ENCODE measurements around the gene ARID3C.

Gene ARID3C

DNA sequence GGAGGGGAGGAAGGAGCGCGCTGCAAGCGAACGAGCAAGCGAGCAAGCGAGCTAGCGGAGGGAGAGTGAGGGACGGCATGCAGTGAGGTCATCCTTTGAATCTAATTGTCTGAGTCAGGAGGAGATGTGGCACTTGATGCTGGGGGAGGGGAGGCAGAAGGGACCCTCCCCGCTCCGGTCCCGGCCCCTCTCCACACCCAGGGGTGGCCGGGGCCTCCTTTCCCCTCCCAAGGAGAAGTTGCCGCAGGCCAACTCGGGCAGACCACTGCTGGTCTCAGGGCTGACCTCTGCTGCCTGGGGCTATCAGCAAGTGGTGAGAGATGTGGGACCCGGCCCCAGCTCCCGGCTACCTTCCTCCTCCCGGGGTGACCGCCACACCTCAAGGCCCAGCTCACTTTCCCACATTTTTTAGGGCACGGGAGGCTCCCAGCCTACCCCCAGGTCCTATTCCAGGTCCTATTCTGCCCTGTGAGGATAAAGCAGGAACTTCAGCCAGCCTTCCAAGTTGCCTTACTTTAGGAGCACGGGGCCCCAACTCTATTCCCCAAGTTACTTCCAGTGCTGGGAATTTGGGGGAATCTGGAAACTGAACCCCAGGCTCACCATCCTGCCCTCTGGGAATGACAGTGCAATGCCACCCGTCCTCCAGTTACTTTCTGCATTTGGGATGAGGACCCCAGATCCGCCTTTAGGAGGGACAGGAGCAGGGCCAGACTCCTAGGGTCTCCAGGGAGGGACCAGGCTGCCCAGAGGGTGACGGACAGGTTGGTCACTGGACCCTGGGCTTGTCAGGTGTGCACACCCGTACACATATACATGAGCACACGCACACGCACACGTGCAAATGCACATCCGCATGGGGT lies 50.4 kb downstream of the ARID3C start:
- FAIRE-seq (no peak), DNase-seq (ENCODE audit: insufficient read length, low spot score) (no peak)

GRCh38 chr9:34577400-34578240 lies 51.2 kb downstream of the ARID3C start:
- DNase-seq (ENCODE audit: insufficient read length, low spot score) (no peak), FAIRE-seq (no peak)

DNA sequence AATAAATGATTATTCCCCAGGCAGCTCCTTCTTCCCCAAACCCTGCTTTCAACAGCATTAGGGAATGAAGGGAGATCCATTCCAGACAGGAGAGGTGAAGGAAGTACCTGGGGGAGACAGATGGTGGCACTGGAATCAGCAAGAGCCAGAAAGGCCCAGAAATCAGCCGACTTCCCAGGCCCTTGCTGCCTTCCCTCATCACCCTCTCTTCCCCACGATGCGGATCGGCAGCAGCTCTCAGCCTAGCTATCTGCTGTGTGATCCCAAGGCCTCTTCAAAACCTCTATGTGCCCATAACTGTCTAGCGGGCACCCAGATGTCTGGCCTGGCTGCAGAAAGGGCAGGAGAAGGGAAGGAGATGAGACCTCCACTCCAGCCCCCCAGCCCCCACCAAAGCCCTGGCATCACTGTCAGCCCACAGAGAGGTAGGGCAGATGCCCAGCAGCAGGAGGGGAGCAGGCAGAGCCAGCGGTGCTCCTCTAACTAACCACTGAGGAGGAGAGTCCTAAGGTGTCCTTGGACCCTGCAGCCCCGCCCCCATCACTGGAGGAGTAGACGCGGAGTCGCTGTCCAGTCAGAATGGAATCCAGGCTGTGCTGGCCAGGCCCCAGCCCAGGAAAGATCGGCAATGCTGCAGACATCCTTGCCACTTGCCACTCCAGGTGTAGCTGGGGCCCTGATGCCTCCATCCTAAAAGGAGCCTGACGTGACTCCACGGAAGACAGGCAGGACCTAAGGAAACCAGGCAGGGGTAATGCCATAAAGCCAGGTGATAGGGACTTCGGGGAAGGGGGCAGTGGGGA lies 52.1 kb downstream of the ARID3C start:
- DNase-seq (ENCODE audit: insufficient read length, low spot score): no peak
- FAIRE-seq: no peak

DNA sequence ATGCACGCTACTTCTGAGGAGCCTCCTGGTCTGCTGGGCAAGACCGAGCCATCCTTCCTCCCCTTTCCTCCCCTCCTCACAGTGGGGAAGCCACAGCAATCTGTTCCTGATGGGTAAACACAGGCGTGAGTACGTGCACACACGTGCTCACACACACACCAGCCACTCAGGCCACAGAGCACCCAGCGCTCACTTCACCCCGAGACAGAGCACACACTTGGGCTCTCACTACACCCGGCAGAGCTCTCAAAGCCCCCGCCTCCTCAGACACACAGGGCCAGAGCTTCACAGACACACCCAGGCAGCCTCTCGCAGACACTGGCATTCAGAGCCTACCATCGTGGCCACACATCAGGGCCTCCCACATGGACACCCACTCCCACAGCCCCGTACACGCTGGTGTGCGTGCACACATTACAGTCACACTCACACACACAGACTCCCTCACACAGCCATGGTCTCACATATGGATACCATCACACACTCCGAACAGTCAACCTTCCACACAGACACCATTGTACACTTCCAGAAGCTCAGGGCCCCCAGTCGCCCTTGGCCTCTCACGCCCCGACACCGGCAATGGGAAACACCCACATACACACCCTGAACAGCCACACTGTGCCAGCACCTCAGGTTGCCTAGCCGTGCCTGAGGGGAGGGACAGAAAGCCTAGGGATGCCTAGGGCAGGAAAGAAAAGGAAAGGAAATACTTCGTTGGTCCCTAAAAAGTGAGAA lies 52.8 kb downstream of the ARID3C start:
- DNase-seq (ENCODE audit: insufficient read length, low spot score) (no peak), FAIRE-seq (no peak)

DNA sequence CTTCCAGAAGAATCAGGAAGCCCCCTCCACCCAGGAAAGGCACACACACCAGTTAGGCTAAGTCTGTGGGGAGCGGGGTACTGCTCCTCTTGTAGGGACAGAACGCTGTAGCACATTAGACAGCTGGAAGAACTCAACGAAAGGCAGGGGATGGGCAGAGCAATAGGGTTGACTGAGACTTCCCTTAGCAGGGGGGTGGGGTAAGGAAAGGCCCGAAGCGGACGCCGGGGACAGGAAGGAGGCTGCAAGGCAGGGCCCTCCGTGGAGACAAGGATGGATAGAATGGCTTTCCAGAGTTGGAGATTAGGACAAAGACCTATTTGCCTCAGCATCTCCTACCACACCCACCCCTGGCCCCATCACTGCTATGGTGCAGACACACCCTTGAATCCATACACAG lies 53.6 kb downstream of the ARID3C start:
- DNase-seq (ENCODE audit: insufficient read length, low spot score) (no peak), FAIRE-seq (no peak)

DNA sequence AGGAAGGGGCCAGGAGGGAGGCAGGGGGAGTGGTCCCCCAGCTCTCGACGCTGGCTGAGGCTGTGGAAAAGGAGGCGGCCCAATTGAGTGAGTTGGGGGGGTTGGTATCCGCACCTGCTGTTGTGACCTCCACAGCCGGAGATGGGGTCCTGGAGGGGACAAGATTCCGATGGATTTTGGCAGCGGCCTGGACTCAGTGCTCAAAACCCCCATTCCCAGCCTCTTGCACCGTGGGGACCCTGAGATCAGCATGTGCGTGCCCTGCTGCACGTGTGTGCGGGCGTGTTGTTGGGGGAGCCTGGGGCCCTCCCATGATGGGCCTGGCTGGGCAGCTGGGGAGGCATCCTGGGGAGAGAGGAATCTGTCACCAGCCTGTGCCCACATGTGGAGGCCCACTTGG lies 54.3 kb downstream of the ARID3C start:
- no peak for DNase-seq (ENCODE audit: insufficient read length, low spot score)

GRCh38 chr9:34573599-34574325 lies 55.1 kb downstream of the ARID3C start:
- FAIRE-seq: no peak

More for the DNA sequence above, 54.3 kb downstream of the ARID3C start:
- FAIRE-seq: no peak

GRCh38 chr9:34572628-34573027 lies 56.2 kb downstream of the ARID3C start:
- FAIRE-seq: no peak
- no peak for DNase-seq (ENCODE audit: insufficient read length, low spot score)

More at GRCh38 chr9:34573599-34574325, 55.1 kb downstream of the ARID3C start:
- no peak for DNase-seq (ENCODE audit: insufficient read length, low spot score)

- DNase-seq (ENCODE audit: insufficient read length, low spot score): no peak
- FAIRE-seq: no peak
Observed at GRCh38 chr9:34572092-34572491, 56.8 kb downstream of the ARID3C start.

GRCh38 chr9:34571481-34571810 lies 57.4 kb downstream of the ARID3C start:
- no peak for FAIRE-seq
- DNase-seq (ENCODE audit: insufficient read length, low spot score): no peak

All from GM19239 (cell line).